HepG2 (cell line): Measurements from ENCODE around the gene CCDC88B. TPM values are rescaled to one million over a fixed set of nuclear protein-coding genes. Genes with fewer than 3 reads are reported as not detected.

Experiments
- ARNT2 ChIP-seq: sonication (generic); formaldehyde crosslinking; IDR thresholded peaks from 2 replicates; pipeline ENCODE4 v1.8.0; 2022; ENCODE audit warnings: mild to moderate bottlenecking, low read depth, missing genetic modification reagents, moderate library complexity
- CENPT ChIP-seq: sonication (generic); formaldehyde crosslinking; IDR thresholded peaks from 2 replicates; pipeline ENCODE4 v1.8.0; 2022; ENCODE audit warnings: low read depth, mild to moderate bottlenecking, moderate library complexity, missing genetic modification reagents
- CREM ChIP-seq, 2 experiments: sonication (generic) in 1 of 2; formaldehyde crosslinking in 1 of 2; IDR thresholded peaks; 2 replicates each; pipeline versions ENCODE4 v1.4.0 to v1.6.1; 2016 to 2020; ENCODE audit warnings: antibody characterized with exemption in 1 of 2, mild to moderate bottlenecking in 1 of 2, missing genetic modification reagents in 1 of 2
- ELF4 ChIP-seq: sonication (generic); formaldehyde crosslinking; IDR thresholded peaks from 2 replicates; pipeline ENCODE4 v1.5.0; 2020; ENCODE audit warnings: missing genetic modification reagents, mild to moderate bottlenecking, moderate library complexity, borderline replicate concordance
- HOXA5 ChIP-seq: sonication (generic); formaldehyde crosslinking; IDR thresholded peaks from 2 replicates; pipeline ENCODE4 v1.4.0; 2020; ENCODE audit warnings: missing genetic modification reagents
- KDM2A ChIP-seq: sonication (generic); formaldehyde crosslinking; IDR thresholded peaks from 2 replicates; pipeline ENCODE4 v1.4.0; 2020; ENCODE audit warnings: low read depth, missing genetic modification reagents, borderline replicate concordance
- MYNN ChIP-seq: sonication (generic); formaldehyde crosslinking; IDR thresholded peaks from 2 replicates; pipeline ENCODE4 v1.4.0; 2020; ENCODE audit warnings: mild to moderate bottlenecking, low read depth, missing genetic modification reagents
- NR2C2 ChIP-seq: sonication (generic); formaldehyde crosslinking; IDR thresholded peaks from 2 replicates; pipeline ENCODE4 v1.4.0; 2020; ENCODE audit warnings: missing genetic modification reagents, mild to moderate bottlenecking, moderate library complexity, borderline replicate concordance
- RXRB ChIP-seq: IDR thresholded peaks from 2 replicates; pipeline ENCODE4 v1.6.1; 2016; ENCODE audit warnings: borderline replicate concordance, missing genetic modification reagents, missing compliant biosample characterization
- TCF12 ChIP-seq, 2 experiments: fragments of 450-650 bp in 1 of 2; sonication (generic) in 1 of 2; formaldehyde crosslinking in 1 of 2; IDR thresholded peaks; 2 replicates each; pipeline versions ENCODE4 v1.6.1 to v1.8.0; 2017 to 2022; ENCODE audit warnings: antibody characterized with exemption in 1 of 2, mild to moderate bottlenecking in 1 of 2, missing genetic modification reagents in 1 of 2, moderate library complexity in 1 of 2
- ZBTB38 ChIP-seq: sonication (generic); formaldehyde crosslinking; IDR thresholded peaks from 2 replicates; pipeline ENCODE4 v1.5.1; 2020; ENCODE audit warnings: mild to moderate bottlenecking, missing genetic modification reagents
- ZMYM4 ChIP-seq: sonication (generic); formaldehyde crosslinking; IDR thresholded peaks from 2 replicates; pipeline ENCODE4 v1.8.1; 2023; ENCODE audit warnings: mild to moderate bottlenecking, missing genetic modification reagents
- ZNF224 ChIP-seq: sonication (generic); formaldehyde crosslinking; IDR thresholded peaks from 2 replicates; pipeline ENCODE4 v1.5.0; 2020; ENCODE audit warnings: mild to moderate bottlenecking, missing genetic modification reagents
- ZSCAN9 ChIP-seq: IDR thresholded peaks from 2 replicates; pipeline ENCODE4 v1.6.1; 2016; ENCODE audit warnings: borderline replicate concordance
- polyA plus RNA-seq, 8 experiments: library from polyadenylated mRNA; depleted of rRNA in 3 of 8; stranded (reverse) in 7 of 8; unstranded in 1 of 8; fragments of >200 nt; fragmentation: Illumina TruSeq in 4 of 8; extraction: Trizol in 4 of 8; gene quantifications; 2 replicates each; pipeline versions ENCODE4 v1.2.1 to v1.2.3, GENCODE V29; 2011 to 2016; ENCODE audit warnings: low read depth in 4 of 8, missing spikeins in 1 of 8, mixed read lengths in 1 of 8; ENCODE audit not compliant: insufficient read depth in 1 of 8
- total RNA-seq, 5 experiments: library from RNA; depleted of rRNA; stranded (reverse); fragments of >200 nt; fragmentation: Illumina TruSeq; extraction: Trizol; gene quantifications; 2 replicates each; pipeline ENCODE4 v1.2.3, GENCODE V29; 2016; ENCODE audit warnings: low read depth in 1 of 5
- TF ChIP-seq, protein P1 (sequence below): sonication (generic); formaldehyde crosslinking; IDR thresholded peaks from 2 replicates; pipeline ENCODE4 v1.4.0; 2020; ENCODE audit warnings: mild to moderate bottlenecking, missing genetic modification reagents
- TF ChIP-seq, protein P2 (sequence below): sonication (generic); formaldehyde crosslinking; IDR thresholded peaks from 2 replicates; pipeline ENCODE4 v1.5.0; 2020; ENCODE audit warnings: mild to moderate bottlenecking, missing genetic modification reagents, borderline replicate concordance
- TF ChIP-seq, protein P3 (sequence below): sonication (generic); formaldehyde crosslinking; IDR thresholded peaks from 2 replicates; pipeline ENCODE4 v1.4.0; 2020; ENCODE audit warnings: missing genetic modification reagents, borderline replicate concordance
- TF ChIP-seq, protein P4 (sequence below): sonication (generic); formaldehyde crosslinking; IDR thresholded peaks from 2 replicates; pipeline ENCODE4 v1.5.1; 2020; ENCODE audit warnings: missing genetic modification reagents, mild to moderate bottlenecking, borderline replicate concordance
- TF ChIP-seq, protein P5 (sequence below): sonication (generic); formaldehyde crosslinking; IDR thresholded peaks from 2 replicates; pipeline ENCODE4 v1.8.1; 2023; ENCODE audit warnings: mild to moderate bottlenecking, missing genetic modification reagents, borderline replicate concordance

CCDC88B gene
- total and polyA plus RNA-seq, 2 of the 13 experiments (the other 11 are each of a cell fraction or from before 2014, with no cell fraction given), result 3.6 to 4.8 TPM

DNA sequence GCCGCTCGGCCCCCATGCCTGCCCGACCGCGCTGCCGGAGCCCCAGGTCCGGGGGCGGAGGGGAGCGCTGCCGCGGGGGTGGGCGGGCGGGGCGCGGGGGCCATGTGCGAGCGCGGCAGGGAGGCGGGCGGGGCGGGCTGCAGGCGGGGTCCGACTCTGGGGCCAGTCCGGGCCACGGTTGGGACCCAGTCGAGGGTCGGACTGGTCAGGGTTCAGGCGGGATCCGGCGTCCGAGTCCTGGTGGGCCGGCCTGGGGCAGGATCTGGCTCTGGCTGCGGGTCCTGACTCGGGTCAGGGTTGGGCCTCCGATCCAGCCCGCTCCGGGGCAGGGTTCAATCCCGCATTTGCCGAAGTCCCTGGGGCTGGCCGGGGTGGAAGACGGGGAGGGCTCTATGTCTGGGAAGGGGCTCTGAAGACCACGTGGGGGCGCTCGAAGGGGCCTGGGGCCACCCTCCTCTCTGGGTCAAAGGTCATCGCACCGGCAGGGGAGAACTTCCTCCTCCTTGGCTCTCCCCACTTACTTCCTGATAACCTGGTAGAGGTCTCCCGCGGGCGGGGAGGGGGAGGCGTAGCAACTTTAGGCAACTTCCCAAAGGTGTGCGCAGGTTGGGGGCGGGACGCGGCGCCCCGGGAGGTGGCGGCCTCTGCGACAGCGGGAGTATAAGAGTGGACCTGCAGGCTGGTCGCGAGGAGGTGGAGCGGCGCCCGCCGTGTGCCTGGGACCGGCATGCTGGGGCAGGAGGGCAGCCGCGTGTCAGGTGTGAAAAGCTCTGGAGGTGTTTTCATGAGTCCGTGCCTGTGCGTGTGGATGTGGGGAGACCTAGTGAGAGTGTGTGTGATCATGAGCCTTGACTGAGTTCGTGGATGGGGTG lies 34.1 kb upstream of the CCDC88B start (continued):
- TF ChIP-seq MYNN (no peak), ZMYM4 (0 out of 2 replicates have a peak, but pooled peaks have one; percentile 38), CENPT (CRISPR knock-in tag) (0 out of 2 replicates have a peak, but pooled peaks have one; percentile 31), ZSCAN9 (CRISPR knock-in tag) (0 out of 2 replicates have a peak, but pooled peaks have one; percentile 20), ZNF224 (CRISPR knock-in tag) (0 out of 2 replicates have a peak, but pooled peaks have one; percentile 52), RXRB (CRISPR knock-in tag) (peak; percentile 97), KDM2A (CRISPR knock-in tag) (peak; percentile 80), ELF4 (CRISPR knock-in tag) (0 out of 2 replicates have a peak, but pooled peaks have one; percentile 38), TCF12 (IDR thresholded peaks at IDR 0.05) (no peak), TCF12 (CRISPR knock-in tag; IDR thresholded peaks at IDR 0.05) (peak; percentile 64; the same call in 1 of the 2 replicates), ARNT2 (CRISPR knock-in tag) (0 out of 2 replicates have a peak, but pooled peaks have one; percentile 60), NR2C2 (CRISPR knock-in tag) (peak; percentile 98), CREM (IDR thresholded peaks at IDR 0.05) (peak; percentile 35; the same call in 1 of the 2 replicates), CREM (CRISPR knock-in tag; IDR thresholded peaks at IDR 0.05) (no peak), ZBTB38 (CRISPR knock-in tag) (peak; percentile 32; the same call in 1 of the 2 replicates), HOXA5 (0 out of 2 replicates have a peak, but pooled peaks have one; percentile 30)
- TF ChIP-seq, protein P1, sequence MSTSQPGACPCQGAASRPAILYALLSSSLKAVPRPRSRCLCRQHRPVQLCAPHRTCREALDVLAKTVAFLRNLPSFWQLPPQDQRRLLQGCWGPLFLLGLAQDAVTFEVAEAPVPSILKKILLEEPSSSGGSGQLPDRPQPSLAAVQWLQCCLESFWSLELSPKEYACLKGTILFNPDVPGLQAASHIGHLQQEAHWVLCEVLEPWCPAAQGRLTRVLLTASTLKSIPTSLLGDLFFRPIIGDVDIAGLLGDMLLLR (CRISPR knock-in tag), result peak; percentile 47; the same call in 1 of the 2 replicates
- TF ChIP-seq, protein P2, sequence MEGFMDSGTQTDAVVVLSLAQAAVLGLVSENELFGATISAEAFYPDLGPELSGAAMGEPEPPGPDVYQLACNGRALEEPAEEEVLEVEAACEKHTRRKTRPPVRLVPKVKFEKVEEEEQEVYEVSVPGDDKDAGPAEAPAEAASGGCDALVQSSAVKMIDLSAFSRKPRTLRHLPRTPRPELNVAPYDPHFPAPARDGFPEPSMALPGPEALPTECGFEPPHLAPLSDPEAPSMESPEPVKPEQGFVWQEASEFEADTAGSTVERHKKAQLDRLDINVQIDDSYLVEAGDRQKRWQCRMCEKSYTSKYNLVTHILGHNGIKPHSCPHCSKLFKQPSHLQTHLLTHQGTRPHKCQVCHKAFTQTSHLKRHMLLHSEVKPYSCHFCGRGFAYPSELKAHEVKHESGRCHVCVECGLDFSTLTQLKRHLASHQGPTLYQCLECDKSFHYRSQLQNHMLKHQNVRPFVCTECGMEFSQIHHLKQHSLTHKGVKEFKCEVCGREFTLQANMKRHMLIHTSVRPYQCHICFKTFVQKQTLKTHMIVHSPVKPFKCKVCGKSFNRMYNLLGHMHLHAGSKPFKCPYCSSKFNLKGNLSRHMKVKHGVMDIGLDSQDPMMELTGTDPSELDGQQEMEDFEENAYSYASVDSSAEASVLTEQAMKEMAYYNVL (CRISPR knock-in tag), result peak; percentile 77; the same call in 1 of the 2 replicates
- TF ChIP-seq, protein P3, sequence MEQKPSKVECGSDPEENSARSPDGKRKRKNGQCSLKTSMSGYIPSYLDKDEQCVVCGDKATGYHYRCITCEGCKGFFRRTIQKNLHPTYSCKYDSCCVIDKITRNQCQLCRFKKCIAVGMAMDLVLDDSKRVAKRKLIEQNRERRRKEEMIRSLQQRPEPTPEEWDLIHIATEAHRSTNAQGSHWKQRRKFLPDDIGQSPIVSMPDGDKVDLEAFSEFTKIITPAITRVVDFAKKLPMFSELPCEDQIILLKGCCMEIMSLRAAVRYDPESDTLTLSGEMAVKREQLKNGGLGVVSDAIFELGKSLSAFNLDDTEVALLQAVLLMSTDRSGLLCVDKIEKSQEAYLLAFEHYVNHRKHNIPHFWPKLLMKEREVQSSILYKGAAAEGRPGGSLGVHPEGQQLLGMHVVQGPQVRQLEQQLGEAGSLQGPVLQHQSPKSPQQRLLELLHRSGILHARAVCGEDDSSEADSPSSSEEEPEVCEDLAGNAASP, result 0 out of 2 replicates have a peak, but pooled peaks have one; percentile 19
- TF ChIP-seq, protein P4, sequence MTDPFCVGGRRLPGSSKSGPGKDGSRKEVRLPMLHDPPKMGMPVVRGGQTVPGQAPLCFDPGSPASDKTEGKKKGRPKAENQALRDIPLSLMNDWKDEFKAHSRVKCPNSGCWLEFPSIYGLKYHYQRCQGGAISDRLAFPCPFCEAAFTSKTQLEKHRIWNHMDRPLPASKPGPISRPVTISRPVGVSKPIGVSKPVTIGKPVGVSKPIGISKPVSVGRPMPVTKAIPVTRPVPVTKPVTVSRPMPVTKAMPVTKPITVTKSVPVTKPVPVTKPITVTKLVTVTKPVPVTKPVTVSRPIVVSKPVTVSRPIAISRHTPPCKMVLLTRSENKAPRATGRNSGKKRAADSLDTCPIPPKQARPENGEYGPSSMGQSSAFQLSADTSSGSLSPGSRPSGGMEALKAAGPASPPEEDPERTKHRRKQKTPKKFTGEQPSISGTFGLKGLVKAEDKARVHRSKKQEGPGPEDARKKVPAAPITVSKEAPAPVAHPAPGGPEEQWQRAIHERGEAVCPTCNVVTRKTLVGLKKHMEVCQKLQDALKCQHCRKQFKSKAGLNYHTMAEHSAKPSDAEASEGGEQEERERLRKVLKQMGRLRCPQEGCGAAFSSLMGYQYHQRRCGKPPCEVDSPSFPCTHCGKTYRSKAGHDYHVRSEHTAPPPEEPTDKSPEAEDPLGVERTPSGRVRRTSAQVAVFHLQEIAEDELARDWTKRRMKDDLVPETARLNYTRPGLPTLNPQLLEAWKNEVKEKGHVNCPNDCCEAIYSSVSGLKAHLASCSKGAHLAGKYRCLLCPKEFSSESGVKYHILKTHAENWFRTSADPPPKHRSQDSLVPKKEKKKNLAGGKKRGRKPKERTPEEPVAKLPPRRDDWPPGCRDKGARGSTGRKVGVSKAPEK, result peak; percentile 44; the same call in 1 of the 2 replicates
- TF ChIP-seq, protein P5, sequence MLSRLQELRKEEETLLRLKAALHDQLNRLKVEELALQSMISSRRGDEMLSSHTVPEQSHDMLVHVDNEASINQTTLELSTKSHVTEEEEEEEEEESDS (CRISPR knock-in tag), result 0 out of 2 replicates have a peak, but pooled peaks have one; percentile 17
